ENCODE measurements around the gene LRMDA. TPM values are rescaled to one million over a fixed set of nuclear protein-coding genes. Genes with fewer than 3 reads are reported as not detected.

Gene LRMDA
- total RNA-seq, 1 donor from 2014 or later: 19.4 TPM

- Mint-ChIP-seq H3K4me1 (ENCODE audit: unreplicated experiment) (peaks cover 24% of the 10 kb centered on the region), H3K4me3 (ENCODE audit: unreplicated experiment) (no peak overlapping the region), H3K27ac (ENCODE audit: unreplicated experiment) (no peak overlapping the region), H3K9me3 (ENCODE audit: unreplicated experiment) (no peaks in the 10 kb centered on the region), H3K27me3 (ENCODE audit: unreplicated experiment) (peaks cover 2% of the 10 kb centered on the region), H3K36me3 (ENCODE audit: low read depth, unreplicated experiment) (no peaks in the 10 kb centered on the region)
- no peak for TF ChIP-seq CTCF (IDR thresholded peaks at IDR 0.05; ENCODE audit: unreplicated experiment)
- DNase-seq (ENCODE audit: low spot score): no peak
Measured at GRCh38 chr10:75655791-75656451, 224.5 kb downstream of the LRMDA start.

- no peak for DNase-seq (ENCODE audit: low spot score)
- peaks cover 2% of the 10 kb centered on the region for H3K27me3 Mint-ChIP-seq (ENCODE audit: unreplicated experiment)
- peaks cover 28% of the 10 kb centered on the region for H3K4me1 Mint-ChIP-seq (ENCODE audit: unreplicated experiment)
- no peaks in the 10 kb centered on the region for H3K36me3 Mint-ChIP-seq (ENCODE audit: low read depth, unreplicated experiment)
- TF ChIP-seq CTCF (IDR thresholded peaks at IDR 0.05; ENCODE audit: unreplicated experiment): no peak
- no peak overlapping the region for H3K4me3 Mint-ChIP-seq (ENCODE audit: unreplicated experiment)
- no peak overlapping the region for H3K27ac Mint-ChIP-seq (ENCODE audit: unreplicated experiment)
- no peaks in the 10 kb centered on the region for H3K9me3 Mint-ChIP-seq (ENCODE audit: unreplicated experiment)
Measured at GRCh38 chr10:75657351-75657750, 225.9 kb downstream of the LRMDA start.

- DNase-seq (ENCODE audit: low spot score): no peak
- Mint-ChIP-seq H3K27me3 (ENCODE audit: unreplicated experiment) (peaks cover 2% of the 10 kb centered on the region), H3K4me3 (ENCODE audit: unreplicated experiment) (no peak overlapping the region), H3K9me3 (ENCODE audit: unreplicated experiment) (no peaks in the 10 kb centered on the region), H3K27ac (ENCODE audit: unreplicated experiment) (no peak overlapping the region), H3K36me3 (ENCODE audit: low read depth, unreplicated experiment) (no peaks in the 10 kb centered on the region), H3K4me1 (ENCODE audit: unreplicated experiment) (peaks cover 28% of the 10 kb centered on the region)
- no peak for TF ChIP-seq CTCF (IDR thresholded peaks at IDR 0.05; ENCODE audit: unreplicated experiment)
Measured at GRCh38 chr10:75658036-75658435, 226.6 kb downstream of the LRMDA start.

GRCh38 chr10:75658496-75658895 lies 227.1 kb downstream of the LRMDA start:
- peaks cover 28% of the 10 kb centered on the region for H3K4me1 Mint-ChIP-seq (ENCODE audit: unreplicated experiment)
- H3K4me3 Mint-ChIP-seq (ENCODE audit: unreplicated experiment): no peak overlapping the region
- no peaks in the 10 kb centered on the region for H3K9me3 Mint-ChIP-seq (ENCODE audit: unreplicated experiment)
- no peak for TF ChIP-seq CTCF (IDR thresholded peaks at IDR 0.05; ENCODE audit: unreplicated experiment)
- H3K36me3 Mint-ChIP-seq (ENCODE audit: low read depth, unreplicated experiment): no peaks in the 10 kb centered on the region
- peaks cover 2% of the 10 kb centered on the region for H3K27me3 Mint-ChIP-seq (ENCODE audit: unreplicated experiment)
- no peak overlapping the region for H3K27ac Mint-ChIP-seq (ENCODE audit: unreplicated experiment)
- DNase-seq (ENCODE audit: low spot score): no peak

GRCh38 chr10:75658915-75659314 lies 227.5 kb downstream of the LRMDA start:
- Mint-ChIP-seq H3K36me3 (ENCODE audit: low read depth, unreplicated experiment) (no peaks in the 10 kb centered on the region), H3K4me3 (ENCODE audit: unreplicated experiment) (no peak overlapping the region), H3K27ac (ENCODE audit: unreplicated experiment) (no peak overlapping the region), H3K4me1 (ENCODE audit: unreplicated experiment) (peaks cover 26% of the 10 kb centered on the region), H3K27me3 (ENCODE audit: unreplicated experiment) (no peaks in the 10 kb centered on the region), H3K9me3 (ENCODE audit: unreplicated experiment) (no peaks in the 10 kb centered on the region)
- DNase-seq (ENCODE audit: low spot score): no peak
- no peak for TF ChIP-seq CTCF (IDR thresholded peaks at IDR 0.05; ENCODE audit: unreplicated experiment)
